Measurements from ENCODE around the gene ARL8B. TPM values are rescaled to one million over a fixed set of nuclear protein-coding genes. Genes with fewer than 3 reads are reported as not detected.

Gene ARL8B
- polyA plus RNA-seq, 1 donor (not counting 4 experiments of a cell fraction or from before 2014, with no cell fraction given): 102 TPM

GRCh38 chr3:5086708-5087107, 35.4 kb upstream of the ARL8B start:
- H3K9me1 ChIP-seq (ENCODE audit: control insufficient read depth, extremely low read depth, insufficient read depth, low read length): no peaks in the 10 kb centered on the region
- no peaks in the 10 kb centered on the region for H3K9me3 ChIP-seq (ENCODE audit: control insufficient read depth, low read depth, low read length)
- no peaks in the 10 kb centered on the region for H4K20me1 ChIP-seq (ENCODE audit: control insufficient read depth, extremely low read depth, insufficient read depth, low read length)
- no peak overlapping the region for H3K4me2 ChIP-seq (ENCODE audit: control insufficient read depth, extremely low read depth, insufficient read depth, low read depth, low read length)
- H3K4me1 ChIP-seq (ENCODE audit: control insufficient read depth, extremely low read depth, insufficient read depth, low read length): no peaks in the 10 kb centered on the region
- H3K36me3 ChIP-seq (ENCODE audit: control insufficient read depth in 2 of 2, extremely low read depth in 1 of 2, insufficient read depth in 2 of 2, low read length in 2 of 2): no peaks in the 10 kb centered on the region
- no peak overlapping the region for H2AFZ ChIP-seq (ENCODE audit: control insufficient read depth, low read length)
- no peak for DNase-seq (ENCODE audit: low read depth, low spot score)
- H3K27me3 ChIP-seq (ENCODE audit: control insufficient read depth, extremely low read depth, insufficient read depth, low read length): no peaks in the 10 kb centered on the region
- H3K79me2 ChIP-seq (ENCODE audit: control insufficient read depth, insufficient read depth, low read length): no peaks in the 10 kb centered on the region
- H3K27ac ChIP-seq (ENCODE audit: control insufficient read depth, insufficient read depth, low read length): no peak overlapping the region
- H3K9ac ChIP-seq (ENCODE audit: control insufficient read depth, extremely low read depth, insufficient read depth, low read length): no peak overlapping the region
- dilution Hi-C loops (cut with MboI; ENCODE audit: extremely low pct_ligation_motif_present, low sequenced_read_pairs): no loop called here
- no peak for FAIRE-seq
- TF ChIP-seq CTCF (optimal IDR thresholded peaks at IDR 0.05 in 1 of 3, IDR thresholded peaks at IDR 0.05 in 1 of 3, conservative IDR thresholded peaks at IDR 0.05 in 1 of 3; ENCODE audit: extremely low read depth in 1 of 3, insufficient read depth in 2 of 3, low read length in 3 of 3): no peak
- no peak for TF ChIP-seq EZH2 (IDR thresholded peaks at IDR 0.05; ENCODE audit: low read length)
- H3K4me3 ChIP-seq (ENCODE audit: control insufficient read depth in 2 of 3, extremely low read depth in 1 of 3, insufficient read depth in 2 of 3, low read depth in 1 of 3, low read length in 3 of 3): no peak overlapping the region

GRCh38 chr3:5087209-5087608, 34.9 kb upstream of the ARL8B start:
- no peak overlapping the region for H3K9ac ChIP-seq (ENCODE audit: control insufficient read depth, extremely low read depth, insufficient read depth, low read length)
- no peak overlapping the region for H3K4me3 ChIP-seq (ENCODE audit: control insufficient read depth in 2 of 3, extremely low read depth in 1 of 3, insufficient read depth in 2 of 3, low read depth in 1 of 3, low read length in 3 of 3)
- FAIRE-seq (no peak), DNase-seq (ENCODE audit: low read depth, low spot score) (no peak)
- no peaks in the 10 kb centered on the region for H3K79me2 ChIP-seq (ENCODE audit: control insufficient read depth, insufficient read depth, low read length)
- no peak overlapping the region for H2AFZ ChIP-seq (ENCODE audit: control insufficient read depth, low read length)
- H3K4me2 ChIP-seq (ENCODE audit: control insufficient read depth, extremely low read depth, insufficient read depth, low read depth, low read length): no peak overlapping the region
- dilution Hi-C loops (cut with MboI; ENCODE audit: extremely low pct_ligation_motif_present, low sequenced_read_pairs): no loop called here
- no peaks in the 10 kb centered on the region for H3K9me1 ChIP-seq (ENCODE audit: control insufficient read depth, extremely low read depth, insufficient read depth, low read length)
- TF ChIP-seq EZH2 (IDR thresholded peaks at IDR 0.05; ENCODE audit: low read length) (no peak), CTCF (optimal IDR thresholded peaks at IDR 0.05 in 1 of 3, IDR thresholded peaks at IDR 0.05 in 1 of 3, conservative IDR thresholded peaks at IDR 0.05 in 1 of 3; ENCODE audit: extremely low read depth in 1 of 3, insufficient read depth in 2 of 3, low read length in 3 of 3) (no peak)
- no peaks in the 10 kb centered on the region for H3K36me3 ChIP-seq (ENCODE audit: control insufficient read depth in 2 of 2, extremely low read depth in 1 of 2, insufficient read depth in 2 of 2, low read length in 2 of 2)
- H3K27ac ChIP-seq (ENCODE audit: control insufficient read depth, insufficient read depth, low read length): no peak overlapping the region
- no peaks in the 10 kb centered on the region for H3K4me1 ChIP-seq (ENCODE audit: control insufficient read depth, extremely low read depth, insufficient read depth, low read length)
- no peaks in the 10 kb centered on the region for H3K27me3 ChIP-seq (ENCODE audit: control insufficient read depth, extremely low read depth, insufficient read depth, low read length)
- H4K20me1 ChIP-seq (ENCODE audit: control insufficient read depth, extremely low read depth, insufficient read depth, low read length): no peaks in the 10 kb centered on the region
- no peaks in the 10 kb centered on the region for H3K9me3 ChIP-seq (ENCODE audit: control insufficient read depth, low read depth, low read length)

Data from keratinocyte (primary cell).